H1 (cell line): ENCODE data around the gene RGS3. TPM values are rescaled to one million over a fixed set of nuclear protein-coding genes. Genes with fewer than 3 reads are reported as not detected.

Source experiments
- ATF3 ChIP-seq: IDR thresholded peaks from 2 replicates; pipeline ENCODE4 v1.6.1; 2011; ENCODE audit warnings: low read depth, mild to moderate bottlenecking, low read length; ENCODE audit not compliant: insufficient read depth
- CBX8 ChIP-seq: fragments of 300-800, 300-1000 bp; sonication (generic); IDR thresholded peaks from 2 replicates; pipeline ENCODE4 v1.7.1; 2016; ENCODE audit warnings: low read depth, low read length, borderline replicate concordance
- GABPA ChIP-seq: IDR thresholded peaks from 2 replicates; pipeline ENCODE4 v1.6.1; 2011; ENCODE audit warnings: mild to moderate bottlenecking, low read length, moderate library complexity, borderline replicate concordance; ENCODE audit not compliant: insufficient read depth
- KDM4A ChIP-seq: IDR thresholded peaks from one replicate; pipeline ENCODE4 v1.7.1; 2012; ENCODE audit warnings: low read depth, mild to moderate bottlenecking, moderate library complexity, low read length, inconsistent platforms; ENCODE audit not compliant: severe bottlenecking
- RNF2 ChIP-seq: fragments of 200-900, 300-1000 bp; sonication (generic); IDR thresholded peaks from 2 replicates; pipeline ENCODE4 v1.7.1; 2016; ENCODE audit warnings: borderline replicate concordance, low read depth, mild to moderate bottlenecking, antibody characterized with exemption, low read length; ENCODE audit not compliant: poor library complexity, severe bottlenecking; ENCODE audit errors: missing control alignments
- polyA plus RNA-seq, 7 experiments: library from polyadenylated mRNA; depleted of rRNA in 3 of 7; stranded (reverse) in 5 of 7; unstranded in 2 of 7; fragments of >200 nt in 5 of 7; fragments of 200-250 nt in 2 of 7; gene quantifications; 1 replicate in 5 of 7; 2 replicates in 1 of 7; 4 replicates in 1 of 7; pipeline versions ENCODE4 v1.2.1 to v1.2.3, GENCODE V29; 2011 to 2013; ENCODE audit warnings: missing spikeins in 2 of 7, mixed read lengths in 2 of 7
- total RNA-seq: library from RNA; stranded (reverse); fragmentation: NEBNext Ultra II Directional; extraction: Animal tissue kit (Norgen Biotek cat#: 25700); gene quantifications from 2 replicates; pipeline ENCODE4 v1.2.1, GENCODE V29; 2021
- TF ChIP-seq, protein P1 (sequence below): IDR thresholded peaks from 2 replicates; pipeline ENCODE4 v1.6.1; 2012; ENCODE audit warnings: low read length, inconsistent platforms

Gene RGS3
- total and polyA plus RNA-seq, 2 of the 8 experiments (the other 6 are each of a cell fraction or from before 2014, with no cell fraction given), result 12.6 to 18.2 TPM

DNA sequence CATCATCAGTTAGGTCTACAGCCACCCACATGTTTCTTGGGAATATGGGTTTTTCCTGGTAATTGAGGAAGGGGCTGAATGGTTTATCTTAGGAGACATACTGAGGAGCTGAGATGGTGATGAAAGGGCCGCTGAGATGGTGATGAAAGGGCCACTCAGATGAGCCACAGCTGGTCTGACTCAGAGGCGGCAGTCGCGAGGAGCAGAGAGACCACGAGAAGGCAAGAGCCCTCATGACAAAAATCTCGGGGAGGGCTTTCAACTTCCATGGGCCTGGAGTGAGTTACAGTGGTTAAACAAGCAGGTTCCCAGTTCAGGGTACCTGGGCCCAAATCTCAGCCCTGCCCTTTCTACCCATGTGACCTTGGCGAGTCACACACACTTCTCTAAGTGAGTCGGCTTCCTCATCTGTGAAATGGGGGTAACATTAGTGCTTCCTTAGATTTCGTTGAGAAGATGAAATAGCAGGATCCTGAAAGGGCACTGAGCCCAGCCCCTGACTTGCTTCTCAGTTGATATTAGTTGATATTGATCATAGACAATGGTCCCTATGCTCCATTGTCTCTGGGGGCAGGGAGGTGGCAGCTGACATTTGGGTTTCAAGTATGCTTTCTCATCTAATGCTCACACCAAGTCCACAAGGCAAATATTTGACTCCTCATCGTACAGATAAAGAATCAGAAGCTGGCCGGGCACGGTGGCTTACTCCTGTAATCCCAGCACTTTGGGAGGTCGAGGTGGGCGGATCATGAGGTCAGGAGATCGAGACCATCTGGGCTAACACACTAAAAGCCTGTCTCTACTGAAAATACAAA, 169.5 kb downstream of the RGS3 start (continued):
- TF ChIP-seq KDM4A (no peak), ATF3 (no peak), GABPA (no peak), RNF2 (no peak), CBX8 (no peak)
- TF ChIP-seq, protein P1, sequence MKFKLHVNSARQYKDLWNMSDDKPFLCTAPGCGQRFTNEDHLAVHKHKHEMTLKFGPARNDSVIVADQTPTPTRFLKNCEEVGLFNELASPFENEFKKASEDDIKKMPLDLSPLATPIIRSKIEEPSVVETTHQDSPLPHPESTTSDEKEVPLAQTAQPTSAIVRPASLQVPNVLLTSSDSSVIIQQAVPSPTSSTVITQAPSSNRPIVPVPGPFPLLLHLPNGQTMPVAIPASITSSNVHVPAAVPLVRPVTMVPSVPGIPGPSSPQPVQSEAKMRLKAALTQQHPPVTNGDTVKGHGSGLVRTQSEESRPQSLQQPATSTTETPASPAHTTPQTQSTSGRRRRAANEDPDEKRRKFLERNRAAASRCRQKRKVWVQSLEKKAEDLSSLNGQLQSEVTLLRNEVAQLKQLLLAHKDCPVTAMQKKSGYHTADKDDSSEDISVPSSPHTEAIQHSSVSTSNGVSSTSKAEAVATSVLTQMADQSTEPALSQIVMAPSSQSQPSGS, result no peak
